Endodermal cell (in vitro differentiated cells): ENCODE measurements around the gene INPP5K. TPM values are rescaled to one million over a fixed set of nuclear protein-coding genes. Genes with fewer than 3 reads are reported as not detected.
"Not testable (repeated sequence)": the region's sequence is repeated elsewhere in the genome, so short reads cannot be mapped to it uniquely, and the experiment has no call there.

Experiments
- DNase-seq: peaks from one replicate; pipeline ENCODE4 v3.0.0-alpha.2; 2017
- H3K27ac ChIP-seq: 2 replicates; pipeline ENCODE4 v1.5.1; 2013; ENCODE audit warnings: mild to moderate bottlenecking, low read depth, low read length, moderate library complexity
- H3K27me3 ChIP-seq: 2 replicates; pipeline ENCODE4 v1.6.1; 2013; ENCODE audit warnings: mild to moderate bottlenecking, low read length, moderate library complexity; ENCODE audit not compliant: insufficient read depth, control insufficient read depth, poor library complexity, severe bottlenecking
- H3K36me3 ChIP-seq: 2 replicates; pipeline ENCODE4 v1.7.0; 2013; ENCODE audit warnings: mild to moderate bottlenecking, low read length, moderate library complexity; ENCODE audit not compliant: control insufficient read depth, insufficient read depth
- H3K4me1 ChIP-seq: one replicate; pipeline ENCODE4 v1.7.0; 2013; ENCODE audit warnings: low read length; ENCODE audit not compliant: control insufficient read depth, insufficient read depth
- H3K4me3 ChIP-seq: 2 replicates; pipeline ENCODE4 v1.5.1; 2013; ENCODE audit warnings: mild to moderate bottlenecking, low read length, moderate library complexity
- H3K9ac ChIP-seq: 2 replicates; pipeline ENCODE4 v1.6.1; 2013; ENCODE audit warnings: mild to moderate bottlenecking, low read length, moderate library complexity; ENCODE audit not compliant: poor library complexity, severe bottlenecking; ENCODE audit errors: extremely low read depth
- H3K9me3 ChIP-seq: 2 replicates; pipeline ENCODE4 v1.6.1; 2013; ENCODE audit warnings: mild to moderate bottlenecking, low read length, moderate library complexity; ENCODE audit not compliant: control insufficient read depth
- H3K27ac Mint-ChIP-seq: 2 replicates; pipeline ENCODE4 v1.8.0; 2020; ENCODE audit warnings: mixed read lengths
- H3K27me3 Mint-ChIP-seq: 2 replicates; pipeline ENCODE4 v1.8.0; 2021; ENCODE audit warnings: mild to moderate bottlenecking, mixed read lengths; ENCODE audit not compliant: insufficient read depth
- H3K36me3 Mint-ChIP-seq: 2 replicates; pipeline ENCODE4 v1.8.0; 2020; ENCODE audit warnings: low read depth, mixed read lengths
- H3K4me1 Mint-ChIP-seq: 2 replicates; pipeline ENCODE4 v1.8.0; 2020; ENCODE audit warnings: mixed read lengths
- H3K4me3 Mint-ChIP-seq: 2 replicates; pipeline ENCODE4 v1.8.0; 2020; ENCODE audit warnings: mild to moderate bottlenecking, moderate library complexity, mixed read lengths
- H3K9me3 Mint-ChIP-seq: 2 replicates; pipeline ENCODE4 v1.8.0; 2020; ENCODE audit warnings: mild to moderate bottlenecking, mixed read lengths
- WGBS, 2 experiments: methylation state at CpG; one replicate each; pipeline versions ENCODE4 v1.1.5 to v1.1.7; 2013; ENCODE audit warnings: missing lambda C conversion rate in 2 of 2, mixed read lengths in 1 of 2; ENCODE audit not compliant: insufficient coverage in 1 of 2, insufficient read length in 1 of 2; 5-methylcytosine and 5-hydroxymethylcytosine counted together
- total RNA-seq, 2 donors: library from RNA; stranded (reverse); fragmentation: NEBNext Ultra II Directional in 1 of 2; extraction: Animal tissue kit (Norgen Biotek cat#: 25700) in 1 of 2; gene quantifications; 2 replicates in 1 of 2; 3 replicates in 1 of 2; pipeline ENCODE4 v1.2.1, GENCODE V29; 2021
- TF ChIP-seq, protein P1 (sequence below): fragments of 200-600 bp; sonication (generic); conservative IDR thresholded peaks from 2 replicates; pipeline ENCODE4 v1.5.0; 2021; ENCODE audit warnings: antibody characterized with exemption, mild to moderate bottlenecking

Gene INPP5K
- total RNA-seq, 2 donors from 2014 or later = 22.2 to 30.0 TPM

DNA sequence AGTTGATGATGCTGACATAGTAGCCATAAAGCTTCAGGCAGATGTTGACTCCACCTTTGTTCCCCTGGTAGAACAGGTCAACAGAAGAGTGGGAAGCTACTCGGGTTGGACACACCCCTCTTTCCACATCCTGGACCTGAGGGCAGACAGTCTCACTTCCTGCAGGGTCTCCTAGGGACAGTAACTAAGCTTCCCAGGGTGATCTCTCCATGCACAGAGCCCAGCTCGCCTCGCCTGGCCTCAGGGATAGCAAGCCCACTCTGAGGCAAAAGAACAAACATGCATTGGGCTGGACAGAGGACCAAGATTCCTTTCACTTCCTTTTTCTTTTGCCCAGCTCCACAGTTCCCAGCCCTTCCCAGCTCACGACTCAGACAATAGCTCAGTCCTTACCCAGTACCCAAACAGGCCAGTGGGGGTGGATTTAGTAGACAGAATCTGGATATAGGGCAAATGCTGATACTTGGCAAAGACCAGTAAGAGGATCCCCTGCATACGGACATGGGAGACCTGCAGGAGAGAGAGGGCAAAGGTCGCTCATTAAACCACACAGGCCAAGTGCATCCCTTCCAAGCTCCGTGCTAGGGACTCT lies 7.0 kb downstream of the INPP5K start:
- Mint-ChIP-seq H3K27me3 (no peaks in the 10 kb centered on the region), H3K4me3 (no peak overlapping the region), H3K36me3 (peaks cover 37% of the 10 kb centered on the region), H3K4me1 (no peaks in the 10 kb centered on the region), H3K27ac (no peak overlapping the region), H3K9me3 (no peaks in the 10 kb centered on the region)
- Histone ChIP-seq H3K4me3 (no peak overlapping the region), H3K9ac (no peak overlapping the region), H3K36me3 (peaks cover 23% of the 10 kb centered on the region), H3K27me3 (no peaks in the 10 kb centered on the region), H3K27ac (no peak overlapping the region), H3K9me3 (no peaks in the 10 kb centered on the region), H3K4me1 (no peaks in the 10 kb centered on the region)
- WGBS, 2 experiments = 93 to 94% methylated on average over 7 of the region's 7 CpGs
- TF ChIP-seq, protein P1, sequence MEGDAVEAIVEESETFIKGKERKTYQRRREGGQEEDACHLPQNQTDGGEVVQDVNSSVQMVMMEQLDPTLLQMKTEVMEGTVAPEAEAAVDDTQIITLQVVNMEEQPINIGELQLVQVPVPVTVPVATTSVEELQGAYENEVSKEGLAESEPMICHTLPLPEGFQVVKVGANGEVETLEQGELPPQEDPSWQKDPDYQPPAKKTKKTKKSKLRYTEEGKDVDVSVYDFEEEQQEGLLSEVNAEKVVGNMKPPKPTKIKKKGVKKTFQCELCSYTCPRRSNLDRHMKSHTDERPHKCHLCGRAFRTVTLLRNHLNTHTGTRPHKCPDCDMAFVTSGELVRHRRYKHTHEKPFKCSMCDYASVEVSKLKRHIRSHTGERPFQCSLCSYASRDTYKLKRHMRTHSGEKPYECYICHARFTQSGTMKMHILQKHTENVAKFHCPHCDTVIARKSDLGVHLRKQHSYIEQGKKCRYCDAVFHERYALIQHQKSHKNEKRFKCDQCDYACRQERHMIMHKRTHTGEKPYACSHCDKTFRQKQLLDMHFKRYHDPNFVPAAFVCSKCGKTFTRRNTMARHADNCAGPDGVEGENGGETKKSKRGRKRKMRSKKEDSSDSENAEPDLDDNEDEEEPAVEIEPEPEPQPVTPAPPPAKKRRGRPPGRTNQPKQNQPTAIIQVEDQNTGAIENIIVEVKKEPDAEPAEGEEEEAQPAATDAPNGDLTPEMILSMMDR = no peak
- peak; percentile 48 for DNase-seq

DNA sequence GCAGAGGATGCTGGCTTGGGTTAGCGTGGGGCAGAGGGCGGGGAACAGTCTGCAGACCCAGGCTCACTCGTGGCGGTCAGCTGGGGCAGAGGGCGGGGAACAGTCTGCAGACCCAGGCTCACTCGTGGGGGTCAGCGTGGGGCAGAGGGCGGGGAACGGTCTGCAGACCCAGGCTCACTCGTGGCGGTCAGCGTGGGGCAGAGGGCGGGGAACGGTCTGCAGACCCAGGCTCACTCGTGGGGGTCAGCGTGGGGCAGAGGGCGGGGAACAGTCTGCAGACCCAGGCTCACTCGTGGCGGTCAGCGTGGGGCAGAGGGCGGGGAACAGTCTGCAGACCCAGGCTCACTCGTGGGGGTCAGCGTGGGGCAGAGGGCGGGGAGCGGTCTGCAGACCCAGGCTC lies 7.7 kb downstream of the INPP5K start:
- 95% methylated on average over 9 to 25 of the region's 25 CpGs for whole genome bisulfite sequencing, 2 experiments
- H3K4me1 ChIP-seq, H3K27ac ChIP-seq, H3K9me3 Mint-ChIP-seq, DNase-seq, H3K27ac Mint-ChIP-seq, H3K4me1 Mint-ChIP-seq, H3K9ac ChIP-seq, H3K9me3 ChIP-seq, H3K4me3 Mint-ChIP-seq, H3K27me3 ChIP-seq, H3K4me3 ChIP-seq, H3K27me3 Mint-ChIP-seq: not testable (repeated sequence)
- peaks cover 34% of the 10 kb centered on the region for H3K36me3 Mint-ChIP-seq
- H3K36me3 ChIP-seq = peaks cover 25% of the 10 kb centered on the region

DNA sequence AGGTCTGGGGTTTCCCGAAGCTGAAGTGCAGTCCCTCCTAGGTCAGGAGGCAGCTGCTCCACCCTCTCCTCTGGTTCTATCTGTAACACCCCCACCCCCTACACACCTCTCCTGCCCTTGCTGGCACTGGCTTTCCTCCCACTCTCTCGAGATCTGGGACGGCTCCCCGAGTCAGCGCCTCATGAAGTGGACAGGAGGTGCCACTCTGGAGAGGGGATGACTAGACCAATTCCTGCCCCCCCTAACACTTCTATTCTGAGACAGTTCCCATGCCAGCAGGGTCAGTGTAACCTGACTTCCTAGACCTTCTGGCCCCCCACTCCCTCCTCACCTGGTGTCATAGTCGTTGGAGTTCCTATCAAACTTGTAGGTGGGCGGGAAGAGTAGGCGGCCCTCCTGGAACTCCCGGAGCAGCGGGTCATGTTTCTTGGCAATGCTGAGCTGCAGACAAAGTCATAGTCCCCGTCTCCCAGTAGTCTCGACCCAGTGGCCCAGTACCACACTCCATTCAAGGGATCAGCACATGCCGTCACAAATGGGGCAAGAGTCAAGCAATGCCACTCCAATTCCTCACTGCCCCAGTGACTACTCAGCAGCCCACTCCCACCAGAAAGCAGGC lies 9.7 kb downstream of the INPP5K start:
- H3K9ac ChIP-seq = no peak overlapping the region
- DNase-seq = no peak
- no peaks in the 10 kb centered on the region for H3K9me3 Mint-ChIP-seq
- no peak overlapping the region for H3K4me3 ChIP-seq
- H3K4me3 Mint-ChIP-seq = no peak overlapping the region
- H3K36me3 ChIP-seq = peaks cover 9% of the 10 kb centered on the region
- H3K27ac ChIP-seq = no peak overlapping the region
- WGBS, 2 experiments = 88 to 93% methylated on average over 9 to 13 of the region's 13 CpGs
- no peak overlapping the region for H3K27ac Mint-ChIP-seq
- no peaks in the 10 kb centered on the region for H3K9me3 ChIP-seq
- H3K27me3 ChIP-seq = no peaks in the 10 kb centered on the region
- H3K36me3 Mint-ChIP-seq = peaks cover 29% of the 10 kb centered on the region
- no peaks in the 10 kb centered on the region for H3K4me1 ChIP-seq
- H3K27me3 Mint-ChIP-seq = no peaks in the 10 kb centered on the region
- TF ChIP-seq, protein P1 = no peak
- H3K4me1 Mint-ChIP-seq = no peaks in the 10 kb centered on the region
